ENCODE measurements around the gene DNAI2. TPM values are rescaled to one million over a fixed set of nuclear protein-coding genes. Genes with fewer than 3 reads are reported as not detected.

Gene DNAI2
- total RNA-seq, 6 experiments from 2014 or later: not detected

DNA sequence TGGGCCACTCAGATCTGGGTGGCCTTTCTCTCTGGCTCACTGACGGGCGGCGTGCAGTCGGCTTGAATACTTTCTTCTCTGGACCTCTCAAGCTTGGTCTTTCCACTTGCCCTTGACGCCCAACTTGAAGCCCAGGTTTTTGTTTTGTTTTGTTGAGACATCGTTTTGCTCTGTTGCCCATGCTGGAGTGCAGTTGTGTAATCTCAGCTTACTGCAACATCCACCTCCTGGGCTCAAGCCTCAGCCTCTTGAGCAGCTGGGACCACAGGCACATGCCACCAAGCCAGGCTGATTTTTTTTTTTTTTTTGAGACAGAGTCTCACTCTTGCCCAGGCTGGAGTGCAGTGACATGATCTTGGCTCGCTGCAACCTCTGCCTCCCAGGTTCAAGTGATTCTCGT is 29.3 kb downstream of the DNAI2 start:
- ATAC-seq: no peak
- 77% methylated on average over 8 of the region's 8 CpGs for WGBS (ENCODE audit: insufficient coverage, low coverage, low lambda C conversion rate, missing lambda C conversion rate)
- Histone ChIP-seq H3K27me3 (no peaks in the 10 kb centered on the region), H3K27ac (no peak overlapping the region), H3K4me3 (no peak overlapping the region), H3K36me3 (no peaks in the 10 kb centered on the region), H3K4me1 (no peaks in the 10 kb centered on the region), H3K9me3 (no peaks in the 10 kb centered on the region)
- intact Hi-C loops (cut with DNase I): loop anchor here in 1 of 2 donors (10.0 kb wide), 1 partner anchor 61 kb away; the partner anchor contains the start of genes BTBD17 and GPR142
- no peak for DNase-seq
- no peak for TF ChIP-seq POLR2A (IDR thresholded peaks at IDR 0.05)
- TF ChIP-seq, protein P1, sequence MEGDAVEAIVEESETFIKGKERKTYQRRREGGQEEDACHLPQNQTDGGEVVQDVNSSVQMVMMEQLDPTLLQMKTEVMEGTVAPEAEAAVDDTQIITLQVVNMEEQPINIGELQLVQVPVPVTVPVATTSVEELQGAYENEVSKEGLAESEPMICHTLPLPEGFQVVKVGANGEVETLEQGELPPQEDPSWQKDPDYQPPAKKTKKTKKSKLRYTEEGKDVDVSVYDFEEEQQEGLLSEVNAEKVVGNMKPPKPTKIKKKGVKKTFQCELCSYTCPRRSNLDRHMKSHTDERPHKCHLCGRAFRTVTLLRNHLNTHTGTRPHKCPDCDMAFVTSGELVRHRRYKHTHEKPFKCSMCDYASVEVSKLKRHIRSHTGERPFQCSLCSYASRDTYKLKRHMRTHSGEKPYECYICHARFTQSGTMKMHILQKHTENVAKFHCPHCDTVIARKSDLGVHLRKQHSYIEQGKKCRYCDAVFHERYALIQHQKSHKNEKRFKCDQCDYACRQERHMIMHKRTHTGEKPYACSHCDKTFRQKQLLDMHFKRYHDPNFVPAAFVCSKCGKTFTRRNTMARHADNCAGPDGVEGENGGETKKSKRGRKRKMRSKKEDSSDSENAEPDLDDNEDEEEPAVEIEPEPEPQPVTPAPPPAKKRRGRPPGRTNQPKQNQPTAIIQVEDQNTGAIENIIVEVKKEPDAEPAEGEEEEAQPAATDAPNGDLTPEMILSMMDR (IDR thresholded peaks at IDR 0.05): no peak

DNA sequence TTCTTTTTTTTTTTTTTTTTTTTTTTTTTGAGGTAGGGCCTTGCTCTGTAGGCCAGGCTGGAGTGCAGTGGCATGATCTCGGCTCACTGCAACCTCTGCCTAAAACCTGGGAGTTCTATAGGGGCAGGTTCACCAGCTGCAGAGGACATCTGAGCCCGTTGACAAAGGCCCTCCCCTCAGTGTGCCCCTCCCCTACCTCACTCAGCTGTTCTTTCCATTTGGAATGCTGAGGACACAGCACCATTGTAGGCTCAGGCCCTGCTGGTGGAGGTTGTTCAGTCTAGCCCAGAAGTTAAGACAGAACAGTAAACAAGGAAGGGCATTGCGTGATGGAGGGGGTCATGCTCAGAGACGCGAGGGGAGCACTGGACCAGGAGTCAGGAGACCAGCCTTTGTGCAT is 30.1 kb downstream of the DNAI2 start:
- no peak overlapping the region for H3K4me3 ChIP-seq
- intact Hi-C loops (cut with DNase I): loop anchor here in 1 of 2 donors (10.0 kb wide), 1 partner anchor 61 kb away; the partner anchor contains the start of genes BTBD17 and GPR142
- WGBS (ENCODE audit: insufficient coverage, low coverage, low lambda C conversion rate, missing lambda C conversion rate): 53% methylated on average over 4 of the region's 5 CpGs
- H3K36me3 ChIP-seq: no peaks in the 10 kb centered on the region
- H3K9me3 ChIP-seq: no peaks in the 10 kb centered on the region
- H3K27me3 ChIP-seq: no peaks in the 10 kb centered on the region
- ATAC-seq: no peak
- TF ChIP-seq, protein P1 (IDR thresholded peaks at IDR 0.05): no peak
- TF ChIP-seq POLR2A (IDR thresholded peaks at IDR 0.05): no peak
- H3K4me1 ChIP-seq: no peaks in the 10 kb centered on the region
- no peak overlapping the region for H3K27ac ChIP-seq
- no peak for DNase-seq

DNA sequence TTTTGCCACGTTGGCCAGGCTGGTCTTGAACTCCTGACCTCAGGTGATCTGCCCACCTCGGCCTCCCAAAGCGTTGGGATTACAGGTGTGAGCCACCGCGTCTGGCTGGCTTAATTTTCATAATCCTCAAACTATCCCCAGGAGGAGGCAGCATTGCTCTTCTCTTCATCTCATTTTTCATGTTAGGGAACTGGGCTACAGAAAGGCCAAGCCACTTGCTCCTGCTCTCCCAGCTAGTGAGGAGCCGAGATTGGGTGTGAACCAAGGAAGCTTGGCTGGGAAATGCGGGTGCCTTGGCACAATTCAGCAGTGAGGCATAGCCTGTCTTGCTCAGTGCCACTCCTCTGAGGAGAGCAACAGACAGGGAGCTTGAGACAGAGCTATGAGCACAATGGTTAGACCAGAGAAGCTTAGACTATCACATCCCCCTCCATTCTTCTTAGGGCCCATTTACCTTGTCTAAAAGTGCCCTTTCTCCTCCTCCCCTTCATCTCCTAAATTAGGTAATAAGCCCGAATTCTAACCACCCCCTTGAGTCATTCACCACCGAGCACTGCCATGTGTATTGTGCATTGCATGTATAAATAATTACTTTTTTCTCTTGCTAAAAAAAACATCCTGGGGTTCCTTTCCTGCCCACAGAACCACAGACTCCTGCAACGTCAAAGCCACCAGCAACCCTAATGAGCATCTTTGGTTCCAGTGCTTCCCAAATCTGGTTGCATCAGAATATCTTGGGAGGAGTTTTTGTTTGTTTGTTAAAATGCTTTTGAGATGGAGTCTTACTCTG is 32.0 kb downstream of the DNAI2 start:
- Histone ChIP-seq H3K4me1 (no peaks in the 10 kb centered on the region), H3K4me3 (no peak overlapping the region), H3K9me3 (no peaks in the 10 kb centered on the region), H3K36me3 (no peaks in the 10 kb centered on the region), H3K27me3 (no peaks in the 10 kb centered on the region), H3K27ac (no peak overlapping the region)
- intact Hi-C loops (cut with DNase I): loop anchor here in 1 of 2 donors (10.0 kb wide), 1 partner anchor 59 kb away; the partner anchor contains the start of genes BTBD17 and GPR142
- TF ChIP-seq, protein P1 (IDR thresholded peaks at IDR 0.05): no peak
- no peak for TF ChIP-seq POLR2A (IDR thresholded peaks at IDR 0.05)
- WGBS (ENCODE audit: insufficient coverage, low coverage, low lambda C conversion rate, missing lambda C conversion rate): 36% methylated on average over 9 of the region's 10 CpGs
- DNase-seq (no peak), ATAC-seq (no peak)

DNA sequence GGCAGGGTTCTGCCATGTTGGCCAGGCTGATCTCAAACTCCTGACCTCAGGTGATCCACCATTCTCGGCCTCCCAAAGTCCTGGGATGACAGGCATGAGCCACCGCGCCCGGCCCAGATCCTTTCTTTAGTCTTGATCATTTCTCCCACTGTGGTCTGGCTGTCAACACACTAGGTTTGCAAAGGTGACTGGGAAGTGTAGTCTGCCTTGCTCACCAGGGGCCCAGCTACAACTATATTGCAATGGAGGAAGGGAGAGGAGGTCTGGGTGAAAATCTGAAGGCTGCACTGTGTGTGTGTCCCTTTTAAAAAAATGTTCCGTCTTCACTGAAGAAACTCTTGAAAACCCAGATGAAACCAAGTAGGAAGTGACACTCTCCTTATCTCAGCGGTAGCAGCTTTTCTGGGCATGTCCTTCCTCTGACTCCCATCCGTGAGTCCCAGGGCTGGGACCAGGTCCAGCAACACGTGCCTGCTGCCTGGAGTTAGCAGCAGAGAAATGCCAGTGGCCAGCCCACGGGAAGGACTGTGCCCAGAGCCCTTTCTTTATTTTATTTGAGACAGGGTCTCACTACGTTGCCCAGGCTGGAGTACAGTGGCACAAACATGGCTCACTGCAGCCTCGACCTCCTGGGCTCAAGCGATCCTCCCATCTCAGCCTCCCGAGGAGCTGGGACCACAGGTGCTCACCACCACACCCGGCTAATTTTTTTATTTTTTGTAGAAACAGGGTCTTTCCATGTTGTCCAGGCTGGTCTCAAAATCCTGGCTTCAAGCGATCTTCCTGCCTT is 34.1 kb downstream of the DNAI2 start:
- peak; percentile 65 to 84 (median 77) for ATAC-seq

More for the DNA sequence above, 34.1 kb downstream of the DNAI2 start:
- Histone ChIP-seq H3K27ac (no peak overlapping the region), H3K27me3 (no peaks in the 10 kb centered on the region), H3K4me3 (no peak overlapping the region), H3K9me3 (no peaks in the 10 kb centered on the region), H3K36me3 (no peaks in the 10 kb centered on the region), H3K4me1 (no peaks in the 10 kb centered on the region)
- WGBS (ENCODE audit: insufficient coverage, low coverage, low lambda C conversion rate, missing lambda C conversion rate): 63% methylated on average over 12 of the region's 15 CpGs
- intact Hi-C loops (cut with DNase I): loop anchor here in 1 of 2 donors (10.0 kb wide), 1 partner anchor 57 kb away; the partner anchor contains the start of genes BTBD17 and GPR142
- DNase-seq: peak in 1 of 3 donors; percentile 44
- no peak for TF ChIP-seq POLR2A (IDR thresholded peaks at IDR 0.05)
- TF ChIP-seq, protein P1 (IDR thresholded peaks at IDR 0.05): no peak
